GM23338 (cell line): ENCODE data around the gene ANTKMT. TPM values are rescaled to one million over a fixed set of nuclear protein-coding genes. Genes with fewer than 3 reads are reported as not detected.

Source experiments
- ATAC-seq: fragments of 200-7000 bp; cut with Tn5 transposase; 3 replicates; pipeline ENCODE4 v1.9.1; 2020
- DNase-seq: peaks from one replicate; pipeline ENCODE4 v3.0.0-alpha.2; 2015; ENCODE audit warnings: low spot score
- H2AFZ ChIP-seq: fragments of 200-600 bp; sonication (generic); 2 replicates; pipeline ENCODE4 v1.8.0; 2016; ENCODE audit warnings: antibody characterized with exemption, mild to moderate bottlenecking, moderate library complexity
- H3F3A ChIP-seq: fragments of 200-600 bp; sonication (generic); replicated peaks from 2 replicates; pipeline ENCODE4 v1.8.0; 2017; ENCODE audit warnings: antibody characterized with exemption, mixed run types, low read depth
- H3K27ac ChIP-seq: fragments of 200-600 bp; sonication (generic); 2 replicates; pipeline ENCODE4 v1.6.1; 2016; ENCODE audit warnings: low read depth
- H3K27me3 ChIP-seq: fragments of 200-600 bp; sonication (generic); 2 replicates; pipeline ENCODE4 v1.8.0; 2016; ENCODE audit warnings: mild to moderate bottlenecking, mixed run types, moderate library complexity; ENCODE audit not compliant: insufficient read depth
- H3K36me3 ChIP-seq: fragments of 200-600 bp; sonication (generic); 2 replicates; pipeline ENCODE4 v1.8.0; 2016; ENCODE audit warnings: mild to moderate bottlenecking; ENCODE audit not compliant: insufficient read depth
- H3K4me1 ChIP-seq: fragments of 200-600 bp; sonication (generic); 2 replicates; pipeline ENCODE4 v1.8.0; 2016; ENCODE audit warnings: mild to moderate bottlenecking, moderate library complexity; ENCODE audit not compliant: insufficient read depth
- H3K4me2 ChIP-seq: fragments of 200-600 bp; sonication (generic); 2 replicates; pipeline ENCODE4 v1.7.1; 2017; ENCODE audit warnings: mixed run types
- H3K4me3 ChIP-seq: fragments of 200-600 bp; sonication (generic); 2 replicates; pipeline ENCODE4 v1.6.1; 2016; ENCODE audit warnings: mixed run types
- H3K79me2 ChIP-seq: fragments of 200-600 bp; sonication (generic); replicated peaks from 2 replicates; pipeline ENCODE4 v1.8.0; 2017; ENCODE audit warnings: mild to moderate bottlenecking; ENCODE audit not compliant: insufficient read depth
- H3K9me2 ChIP-seq: fragments of 200-600 bp; sonication (generic); 2 replicates; pipeline ENCODE4 v1.8.0; 2017; ENCODE audit not compliant: insufficient read depth
- H4K20me1 ChIP-seq: fragments of 200-600 bp; sonication (generic); replicated peaks from 2 replicates; pipeline ENCODE4 v1.8.0; 2017; ENCODE audit warnings: mild to moderate bottlenecking; ENCODE audit not compliant: insufficient read depth
- H3K27ac Mint-ChIP-seq: 2 replicates; pipeline ENCODE4 v1.8.0; 2020; ENCODE audit warnings: inconsistent platforms, mild to moderate bottlenecking, moderate library complexity, mixed read lengths
- H3K27me3 Mint-ChIP-seq: 3 replicates; pipeline ENCODE4 v1.8.0; 2022; ENCODE audit warnings: low read depth, mild to moderate bottlenecking, moderate library complexity, mixed read lengths, inconsistent platforms; ENCODE audit not compliant: insufficient read depth, poor library complexity
- H3K36me3 Mint-ChIP-seq: 3 replicates; pipeline ENCODE4 v1.8.0; 2021; ENCODE audit warnings: low read depth, mild to moderate bottlenecking, inconsistent platforms, moderate library complexity, mixed read lengths
- H3K4me1 Mint-ChIP-seq: 3 replicates; pipeline ENCODE4 v1.8.0; 2020; ENCODE audit warnings: mild to moderate bottlenecking, inconsistent platforms, mixed read lengths
- H3K4me3 Mint-ChIP-seq: 3 replicates; pipeline ENCODE4 v1.8.0; 2021; ENCODE audit warnings: moderate library complexity, mild to moderate bottlenecking, inconsistent platforms, mixed read lengths
- H3K9me3 Mint-ChIP-seq: 3 replicates; pipeline ENCODE4 v1.8.0; 2020; ENCODE audit warnings: moderate library complexity, mild to moderate bottlenecking, inconsistent platforms, mixed read lengths
- CREB1 ChIP-seq: fragments of 250-450 bp; sonication (Bioruptor Pico); IDR thresholded peaks from 2 replicates; pipeline ENCODE4 v1.5.0; 2020; ENCODE audit warnings: low read depth, mild to moderate bottlenecking, moderate library complexity
- CTCF ChIP-seq, 2 experiments: fragments of 200-600 bp in 1 of 2; sonication (generic) in 1 of 2; conservative IDR thresholded peaks; 2 replicates each; pipeline versions ENCODE4 v1.5.1 to v1.6.1; 2016 to 2017; ENCODE audit warnings: antibody characterized with exemption in 2 of 2, low read depth in 2 of 2, mild to moderate bottlenecking in 2 of 2, moderate library complexity in 1 of 2
- EZH2 ChIP-seq: fragments of 200-600 bp; sonication (generic); IDR thresholded peaks from one replicate; pipeline ENCODE4 v1.8.0; 2017; ENCODE audit warnings: antibody characterized with exemption, mild to moderate bottlenecking, low read depth; ENCODE audit not compliant: unreplicated experiment
- EZH2phosphoT487 ChIP-seq: fragments of 200-600 bp; sonication (generic); IDR thresholded peaks from one replicate; pipeline ENCODE4 v1.8.1; 2018; ENCODE audit warnings: antibody characterized with exemption; ENCODE audit not compliant: unreplicated experiment
- JUNB ChIP-seq: IDR thresholded peaks from one replicate; pipeline ENCODE4 v1.6.1; 2016; ENCODE audit warnings: antibody characterized with exemption; ENCODE audit not compliant: unreplicated experiment
- POLR2AphosphoS5 ChIP-seq: IDR thresholded peaks from 2 replicates; pipeline ENCODE4 v1.6.1; 2016; ENCODE audit warnings: antibody characterized with exemption, low read depth
- STAT1 ChIP-seq: IDR thresholded peaks from one replicate; pipeline ENCODE4 v1.6.1; 2016; ENCODE audit warnings: antibody characterized with exemption; ENCODE audit not compliant: unreplicated experiment
- ZNF114 ChIP-seq: fragments of 250-450 bp; sonication (Bioruptor Pico); IDR thresholded peaks from 2 replicates; pipeline ENCODE4 v1.5.0; 2020; ENCODE audit warnings: mild to moderate bottlenecking, moderate library complexity
- ZNF331 ChIP-seq: fragments of 250-450 bp; sonication (Bioruptor Pico); IDR thresholded peaks from 2 replicates; pipeline ENCODE4 v1.5.0; 2020; ENCODE audit warnings: low read depth, mild to moderate bottlenecking, moderate library complexity
- polyA plus RNA-seq: library from polyadenylated mRNA; unstranded; fragments of >200 nt; fragmentation: Nextera tagmentation; extraction: Ambion mirVana; gene quantifications from 2 replicates; pipeline ENCODE4 v1.2.1, GENCODE V29; 2016
- total RNA-seq: library from RNA; depleted of rRNA; stranded (reverse); fragments of >200 nt; shearing (Covaris generic); gene quantifications from 2 replicates; pipeline ENCODE4 v1.2.3, GENCODE V29; 2014
- TF ChIP-seq, protein P1 (sequence below): IDR thresholded peaks from 2 replicates; pipeline ENCODE4 v1.6.1; 2016; ENCODE audit warnings: antibody characterized with exemption

ANTKMT gene
- total and polyA plus RNA-seq, 2 experiments from 2014 or later = 23.8 to 37.2 TPM

DNA sequence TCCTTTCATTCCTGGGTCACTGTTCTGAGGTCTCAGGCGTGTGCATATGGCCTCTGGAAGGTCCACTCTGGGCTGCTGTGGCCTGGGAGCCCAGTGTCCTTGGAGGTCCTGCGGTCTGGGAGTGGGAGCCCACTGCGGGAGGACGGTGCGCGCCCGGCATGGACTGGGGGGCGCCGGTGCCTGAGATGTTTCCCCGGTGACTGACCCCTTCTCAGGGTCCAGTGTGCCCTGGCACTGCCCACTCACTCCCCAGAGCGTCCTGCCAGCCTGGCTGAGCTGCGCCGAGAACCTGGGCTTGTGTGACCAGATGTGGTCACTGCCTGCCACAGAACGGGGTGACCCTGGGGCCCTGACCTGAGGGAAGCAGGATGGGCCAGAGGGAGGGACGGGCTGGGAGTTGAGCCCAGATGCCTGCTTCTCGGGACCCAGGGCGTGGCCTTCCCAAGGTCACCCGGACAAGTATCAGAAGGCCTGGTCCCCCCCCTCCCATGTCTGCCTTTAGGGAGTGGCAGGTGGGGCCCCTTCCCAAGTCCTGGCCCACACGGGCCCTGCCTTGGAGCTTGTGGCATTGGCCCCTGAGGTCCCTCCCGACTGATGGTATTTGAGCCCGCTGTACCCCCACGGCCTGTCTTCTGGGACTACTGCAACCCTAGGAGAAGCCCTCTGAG, 46.6 kb upstream of the ANTKMT start:
- Histone ChIP-seq H3K79me2 (peaks cover 3% of the 10 kb centered on the region), H3K4me1 (peaks cover 11% of the 10 kb centered on the region; the same call in 1 of the 2 replicates), H3K9me2 (no peaks in the 10 kb centered on the region), H3K36me3 (peaks cover 11% of the 10 kb centered on the region; the same call in 1 of the 2 replicates), H4K20me1 (peaks cover 3% of the 10 kb centered on the region; the same call in 1 of the 2 replicates), H2AFZ (no peak overlapping the region), H3K4me3 (peak overlapping the region; percentile 66), H3K27ac (no peak overlapping the region), H3F3A (peaks cover 17% of the 10 kb centered on the region), H3K27me3 (no peaks in the 10 kb centered on the region), H3K4me2 (peak overlapping the region; percentile 86)
- H3K27ac Mint-ChIP-seq = no peak overlapping the region
- peaks cover 20% of the 10 kb centered on the region for H3K36me3 Mint-ChIP-seq
- TF ChIP-seq, protein P1, sequence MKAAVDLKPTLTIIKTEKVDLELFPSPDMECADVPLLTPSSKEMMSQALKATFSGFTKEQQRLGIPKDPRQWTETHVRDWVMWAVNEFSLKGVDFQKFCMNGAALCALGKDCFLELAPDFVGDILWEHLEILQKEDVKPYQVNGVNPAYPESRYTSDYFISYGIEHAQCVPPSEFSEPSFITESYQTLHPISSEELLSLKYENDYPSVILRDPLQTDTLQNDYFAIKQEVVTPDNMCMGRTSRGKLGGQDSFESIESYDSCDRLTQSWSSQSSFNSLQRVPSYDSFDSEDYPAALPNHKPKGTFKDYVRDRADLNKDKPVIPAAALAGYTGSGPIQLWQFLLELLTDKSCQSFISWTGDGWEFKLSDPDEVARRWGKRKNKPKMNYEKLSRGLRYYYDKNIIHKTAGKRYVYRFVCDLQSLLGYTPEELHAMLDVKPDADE = no peak
- no peak for TF ChIP-seq CTCF (conservative IDR thresholded peaks at IDR 0.05; ENCODE audit: low read depth in 2 of 2)
- TF ChIP-seq POLR2AphosphoS5 = no peak
- TF ChIP-seq EZH2 = no peak
- TF ChIP-seq ZNF331 (CRISPR knock-in tag) = no peak
- TF ChIP-seq JUNB = no peak
- TF ChIP-seq EZH2phosphoT487 = no peak
- no peak for TF ChIP-seq CREB1
- H3K4me1 Mint-ChIP-seq = peaks cover 15% of the 10 kb centered on the region
- ATAC-seq = no peak
- no peaks in the 10 kb centered on the region for H3K9me3 Mint-ChIP-seq
- H3K4me3 Mint-ChIP-seq = peak overlapping the region; percentile 72; the same call in 2 of the 3 replicates
- H3K27me3 Mint-ChIP-seq = peaks cover 8% of the 10 kb centered on the region
- no peak for DNase-seq

GRCh38 chr16:674968-675883, 45.7 kb upstream of the ANTKMT start, which contains the start of gene RHBDL1:
TSS of gene RHBDL1 (plus strand) at chr16:675671. CDS start at chr16:675791, 120 bp downstream.
- Mint-ChIP-seq H3K27me3 (peaks cover 10% of the 10 kb centered on the region), H3K9me3 (no peaks in the 10 kb centered on the region; the same call in 2 of the 3 replicates), H3K36me3 (peaks cover 14% of the 10 kb centered on the region; the same call in 2 of the 3 replicates), H3K27ac (no peak within 1 kb of the TSS), H3K4me1 (peaks cover 17% of the 10 kb centered on the region), H3K4me3 (peak within 1 kb of the TSS; percentile 72)
- peak; percentile 5 for ATAC-seq
- Histone ChIP-seq H2AFZ (no peak within 1 kb of the TSS), H3K9me2 (no peaks in the 10 kb centered on the region), H3K36me3 (peaks cover 5% of the 10 kb centered on the region; the same call in 1 of the 2 replicates), H3K4me3 (peak within 1 kb of the TSS; percentile 66), H3K4me2 (peak within 1 kb of the TSS; percentile 86), H4K20me1 (peaks cover 3% of the 10 kb centered on the region; the same call in 1 of the 2 replicates), H3K27me3 (no peaks in the 10 kb centered on the region), H3K79me2 (no peaks in the 10 kb centered on the region), H3K4me1 (peaks cover 11% of the 10 kb centered on the region; the same call in 1 of the 2 replicates), H3K27ac (no peak within 1 kb of the TSS), H3F3A (peaks cover 17% of the 10 kb centered on the region)
- TF ChIP-seq JUNB (no peak), ZNF114 (CRISPR knock-in tag) (no peak), POLR2AphosphoS5 (0 out of 2 replicates have a peak, but pooled peaks have one; percentile 16), STAT1 (no peak), CTCF (conservative IDR thresholded peaks at IDR 0.05; ENCODE audit: low read depth in 2 of 2) (peak in 1 of 2 experiments; percentile 31; a peak in 1 of 4 replicates), EZH2 (no peak)
- TF ChIP-seq, protein P1 = no peak
- DNase-seq = peak; percentile 80
